GM20431 (cell line): ENCODE results near the gene TMEM184B.
"Not testable (repeated sequence)": the region's sequence is repeated elsewhere in the genome, so short reads cannot be mapped to it uniquely, and the experiment has no call there.

ENCODE experiments used
- in situ Hi-C: fragments of 300-500 bp; cut with MseI, MboI; formaldehyde crosslinking; loops from one replicate; pipeline ENCODE4 v1.15.0; 2020; ENCODE audit warnings: low sequenced_read_pairs; ENCODE audit not compliant: unreplicated experiment

The TMEM184B gene

DNA sequence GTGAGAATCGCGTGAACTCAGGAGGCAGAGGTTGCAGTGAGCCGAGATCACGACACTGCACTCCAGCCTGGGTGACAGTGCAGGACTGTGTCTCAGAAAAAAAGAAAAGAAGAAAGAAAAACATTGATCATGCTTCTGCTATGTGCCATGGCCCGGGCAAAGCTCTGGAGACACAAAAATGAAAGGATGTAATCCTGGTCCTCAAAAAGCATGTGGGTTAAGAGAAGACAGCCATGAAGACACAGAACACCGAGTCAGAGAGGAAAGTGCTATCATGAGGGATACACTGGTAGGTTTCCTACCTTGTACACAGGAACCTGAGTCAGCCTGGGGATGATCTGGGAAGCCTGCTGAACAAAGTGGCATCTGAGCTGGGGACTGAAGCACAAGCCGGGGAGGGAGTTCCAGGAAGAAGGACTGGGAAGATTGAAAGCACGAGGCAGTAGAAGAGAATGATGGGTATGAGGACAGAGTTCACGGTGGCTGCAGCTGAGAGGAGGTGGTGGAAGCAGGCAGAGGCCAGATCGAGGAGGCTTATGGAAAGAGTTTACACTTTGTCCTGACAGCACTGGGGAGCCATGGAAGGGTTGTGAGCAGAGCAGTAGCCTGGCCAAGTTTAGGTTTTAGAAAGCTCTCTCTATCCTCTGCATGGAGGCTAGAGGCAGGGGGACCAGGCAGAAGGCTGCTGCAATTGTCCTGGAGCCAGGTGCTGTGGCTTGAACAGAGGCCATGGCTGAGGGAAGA, 80.9 kb downstream of the TMEM184B start:
- in situ Hi-C loops, result no loop called here

- in situ Hi-C loops, result no loop called here
Observed at GRCh38 chr22:38191055-38191454, 81.8 kb downstream of the TMEM184B start.

DNA sequence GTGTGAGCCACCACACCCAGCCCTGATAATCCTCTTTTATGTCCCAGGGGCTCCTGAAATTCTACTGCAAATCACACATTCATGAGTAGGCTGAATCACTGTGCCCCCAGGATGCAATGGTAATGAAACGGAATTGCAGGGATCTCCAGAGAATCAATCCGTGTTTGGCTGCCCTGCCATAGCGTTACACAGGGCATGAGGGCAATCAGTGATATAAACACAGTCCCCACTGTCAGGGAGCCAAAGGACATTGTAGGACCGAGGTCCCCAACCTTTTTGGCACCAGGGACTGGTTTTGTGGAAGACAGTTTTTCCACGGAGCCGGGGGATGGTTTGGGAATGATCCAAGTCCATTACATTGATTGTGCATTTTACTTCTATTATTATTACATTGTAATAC, 82.2 kb downstream of the TMEM184B start:
- in situ Hi-C loops, result no loop called here

- in situ Hi-C loops, result no loop called here
Observed at GRCh38 chr22:38189104-38189503, 83.7 kb downstream of the TMEM184B start.

GRCh38 chr22:38187413-38188212, 85.2 kb downstream of the TMEM184B start:
- in situ Hi-C loops, result no loop called here

DNA sequence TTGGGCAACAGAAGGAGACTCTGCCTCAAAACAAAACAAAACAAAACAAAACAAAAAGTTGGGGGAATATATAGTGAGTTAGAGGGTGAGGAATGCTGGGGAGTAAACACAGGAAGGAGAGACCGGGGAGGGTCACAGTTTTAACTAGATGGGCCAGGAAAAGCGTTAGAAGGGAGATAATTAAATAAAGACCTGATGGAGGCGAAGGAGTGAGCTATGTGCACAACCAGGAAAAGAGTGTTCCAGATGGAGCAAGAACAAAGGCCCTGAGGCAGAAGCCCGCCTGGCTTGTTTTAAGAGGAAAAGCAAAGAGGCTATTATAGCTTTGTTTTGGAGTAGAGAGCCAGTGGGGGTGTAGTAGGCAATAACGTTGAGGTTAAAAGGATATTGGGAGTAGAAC, 86.4 kb downstream of the TMEM184B start:
- in situ Hi-C loops, result no loop called here

- in situ Hi-C loops, result no loop called here
Observed at GRCh38 chr22:38184788-38185187, 88.0 kb downstream of the TMEM184B start.

- in situ Hi-C loops, result no loop called here
Observed at GRCh38 chr22:38181453-38182200, 91.2 kb downstream of the TMEM184B start, which contains the start of gene PLA2G6. Gene PLA2G6 (minus strand): TSS chr22:38181830. CDS start chr22:38169426, 12,404 bp downstream.

DNA sequence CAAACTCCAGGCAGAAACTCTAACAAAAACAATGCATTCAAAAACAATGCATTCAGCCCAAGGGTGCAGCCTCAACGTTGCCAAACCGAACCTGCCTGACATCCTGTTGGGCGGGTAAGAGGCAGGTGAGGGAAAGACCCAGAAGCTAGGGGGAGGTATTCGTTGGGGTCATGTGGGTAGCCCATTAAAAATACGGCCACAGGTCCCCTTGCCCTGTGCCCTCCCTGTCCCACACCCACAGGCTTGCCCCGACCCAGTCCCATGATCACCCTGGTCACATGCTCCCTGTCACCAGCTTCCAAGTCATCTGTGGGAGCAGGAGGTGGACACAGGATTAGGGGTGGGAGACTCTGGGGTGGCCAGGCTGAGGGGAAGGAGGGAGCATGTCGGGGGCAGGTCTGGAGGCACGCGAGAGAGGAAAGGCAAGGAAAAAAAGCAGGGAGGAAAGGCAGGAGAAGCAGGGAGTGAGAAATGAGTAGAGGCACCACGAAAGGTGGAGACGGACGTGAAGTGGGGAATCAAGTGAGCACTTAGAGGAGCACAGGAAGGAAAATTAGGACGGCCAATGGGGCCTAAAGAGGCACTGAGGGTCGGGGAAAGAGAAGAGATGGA, 91.9 kb downstream of the TMEM184B start:
- in situ Hi-C loops, result no loop called here

DNA sequence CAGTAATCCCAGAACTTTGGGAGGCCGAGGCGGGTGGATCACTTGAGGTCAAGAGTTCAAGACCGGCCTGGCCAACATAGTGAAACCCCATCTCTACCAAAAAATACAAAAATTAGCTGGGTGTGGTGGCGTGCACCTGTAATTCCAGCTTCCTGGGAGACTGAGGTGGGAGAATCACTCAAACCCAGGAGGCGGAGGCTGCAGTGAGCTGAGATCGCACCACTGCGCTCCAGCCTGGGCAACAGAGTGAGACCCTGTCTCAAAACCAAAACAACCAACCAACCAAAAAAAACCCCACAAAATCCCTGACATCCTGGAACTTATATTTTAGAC, 94.2 kb downstream of the TMEM184B start:
- in situ Hi-C loops, result not testable (repeated sequence)

GRCh38 chr22:38177926-38178604, 94.7 kb downstream of the TMEM184B start:
- in situ Hi-C loops, result no loop called here

- in situ Hi-C loops, result not testable (repeated sequence)
Observed at GRCh38 chr22:38177571-38177925, 95.3 kb downstream of the TMEM184B start.

- in situ Hi-C loops, result no loop called here
Observed at GRCh38 chr22:38177044-38177443, 95.8 kb downstream of the TMEM184B start.

GRCh38 chr22:38176170-38176741, 96.6 kb downstream of the TMEM184B start:
- in situ Hi-C loops, result no loop called here

DNA sequence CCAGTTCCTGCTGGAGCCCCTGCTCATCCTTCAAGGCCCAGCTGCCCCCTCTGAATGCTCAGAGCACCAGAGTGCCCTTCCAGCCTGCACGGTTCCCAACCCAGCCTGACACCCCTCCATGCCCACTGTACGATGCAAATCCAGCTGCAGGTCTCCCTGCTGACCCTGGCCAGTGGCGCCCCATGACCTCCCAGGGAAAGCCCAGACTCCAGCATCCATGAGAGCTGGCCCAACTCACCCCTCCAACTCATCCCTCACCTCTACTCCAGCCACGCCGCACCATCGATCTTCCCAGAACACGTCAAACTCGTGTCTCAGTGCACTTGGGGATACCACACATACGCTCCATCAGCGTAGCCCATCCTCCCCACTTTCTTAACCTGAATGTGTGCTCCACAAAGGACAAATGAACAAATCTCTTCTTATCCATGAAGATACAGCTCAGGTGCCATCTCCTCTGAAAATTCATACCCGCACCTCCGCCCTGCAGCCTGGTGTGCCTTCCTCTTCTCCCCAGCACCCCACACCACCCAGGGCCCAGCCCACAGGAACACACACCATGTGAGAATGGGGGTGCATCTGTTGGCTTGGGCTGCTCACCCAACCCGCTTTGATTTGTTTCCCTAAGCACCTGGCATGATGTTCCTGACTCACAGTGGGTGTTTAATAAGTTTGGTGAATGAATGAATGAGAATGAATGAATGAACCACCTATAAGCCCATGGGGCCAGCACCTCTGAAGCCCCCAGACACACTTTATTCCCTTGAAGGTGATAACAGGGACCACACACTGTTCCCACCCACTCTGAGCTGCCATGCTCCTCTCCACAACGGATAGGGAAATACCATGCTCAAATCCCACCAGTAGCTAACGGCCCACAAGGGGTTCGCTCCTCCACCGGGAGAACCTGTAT, 97.3 kb downstream of the TMEM184B start:
- in situ Hi-C loops, result no loop called here

DNA sequence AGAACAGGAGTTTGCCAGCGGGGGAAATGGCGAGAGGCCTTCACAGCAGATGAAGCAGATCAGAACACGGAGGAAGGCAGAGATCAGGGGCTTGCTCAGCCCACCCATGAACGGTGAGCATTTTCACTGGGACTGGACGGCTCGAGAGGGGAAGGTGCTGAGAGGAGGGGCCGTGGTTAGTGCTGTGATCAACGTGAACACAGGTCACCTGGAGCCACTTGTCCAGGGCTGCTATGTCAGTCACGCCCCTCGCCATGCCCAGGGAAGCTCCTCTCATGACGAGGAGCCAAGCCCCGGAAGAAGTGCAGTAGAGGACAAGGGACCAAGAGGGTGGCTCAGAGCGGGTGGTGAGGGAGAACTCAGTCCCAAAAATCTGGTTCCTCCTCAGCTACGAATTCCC, 98.2 kb downstream of the TMEM184B start:
- in situ Hi-C loops, result no loop called here

GRCh38 chr22:38173641-38173906, 99.2 kb downstream of the TMEM184B start:
- in situ Hi-C loops, result no loop called here

DNA sequence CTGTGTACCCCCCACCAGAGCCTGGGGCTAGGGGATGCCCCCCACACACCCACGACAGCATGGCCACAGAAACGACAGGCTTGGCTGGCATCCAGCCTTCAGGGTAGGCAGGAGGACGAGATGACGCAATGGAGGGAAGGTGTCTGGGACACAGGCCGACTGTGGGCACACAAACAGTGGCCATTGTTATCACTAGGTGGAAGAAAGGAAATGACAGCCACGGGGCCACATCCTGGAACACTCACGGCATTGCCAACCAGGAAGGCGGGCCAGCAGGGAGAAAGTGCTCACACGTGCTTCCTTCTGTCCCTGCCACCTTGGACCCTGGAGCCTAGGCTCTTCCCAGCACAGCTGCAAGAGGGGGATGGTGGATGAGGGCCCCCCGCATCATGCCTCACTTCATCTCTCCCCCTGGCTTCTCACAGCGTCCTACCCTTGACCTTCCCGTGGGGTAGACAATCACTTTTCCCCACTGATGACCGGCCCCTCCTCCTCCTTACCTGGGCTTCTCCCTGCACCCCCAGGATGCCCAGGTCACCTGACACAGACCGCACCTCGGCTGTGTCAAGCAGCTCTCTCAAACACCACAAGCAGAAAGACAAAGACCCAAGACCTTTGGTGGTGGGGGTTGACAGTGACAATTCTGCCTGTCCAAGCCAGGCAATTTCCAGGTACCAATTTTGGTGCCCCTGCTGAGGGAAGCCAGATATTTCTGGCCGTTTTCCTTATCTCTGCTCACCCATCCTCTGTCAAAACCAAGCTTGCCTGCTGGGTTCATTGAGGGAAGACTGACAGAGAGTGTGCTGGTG, 99.8 kb downstream of the TMEM184B start:
- in situ Hi-C loops, result no loop called here
